ENCODE data around the gene UTP14A.

The UTP14A gene

GRCh38 chrX:129953334-129953648, 47.3 kb downstream of the UTP14A start:
- no peak for DNase-seq (ENCODE audit: low read depth in 3 of 3)

- no peak for DNase-seq (ENCODE audit: low read depth in 3 of 3)
Observed at GRCh38 chrX:129953881-129954280, 47.9 kb downstream of the UTP14A start.

GRCh38 chrX:129954804-129955203, 48.8 kb downstream of the UTP14A start:
- DNase-seq (ENCODE audit: low read depth in 3 of 3), result no peak

GRCh38 chrX:129955682-129956081, 49.7 kb downstream of the UTP14A start:
- DNase-seq (ENCODE audit: low read depth in 3 of 3), result no peak

- DNase-seq (ENCODE audit: low read depth in 3 of 3), result no peak
Observed at GRCh38 chrX:129956145-129956544, 50.2 kb downstream of the UTP14A start.

- no peak for DNase-seq (ENCODE audit: low read depth in 3 of 3)
Observed at GRCh38 chrX:129956765-129957164, 50.8 kb downstream of the UTP14A start.

- DNase-seq (ENCODE audit: low read depth in 3 of 3), result peak in 1 of 3 experiments; percentile 53
Observed at GRCh38 chrX:129957241-129958082, 51.5 kb downstream of the UTP14A start.

- DNase-seq (ENCODE audit: low read depth in 3 of 3), result no peak
Observed at GRCh38 chrX:129958083-129958465, 52.1 kb downstream of the UTP14A start.

GRCh38 chrX:129958814-129959492, 53.0 kb downstream of the UTP14A start:
- no peak for DNase-seq (ENCODE audit: low read depth in 3 of 3)

- DNase-seq (ENCODE audit: low read depth in 3 of 3), result no peak
Observed at GRCh38 chrX:129959493-129959832, 53.5 kb downstream of the UTP14A start.

GRCh38 chrX:129961180-129962083, 55.5 kb downstream of the UTP14A start:
- DNase-seq (ENCODE audit: low read depth in 3 of 3), result peak; percentile 33 to 67 (median 36)

GRCh38 chrX:129963729-129964128, 57.8 kb downstream of the UTP14A start:
- no peak for DNase-seq (ENCODE audit: low read depth in 3 of 3)

- no peak for DNase-seq (ENCODE audit: low read depth in 3 of 3)
Observed at GRCh38 chrX:129965166-129965565, 59.2 kb downstream of the UTP14A start.

GRCh38 chrX:129968968-129969367, 63.0 kb downstream of the UTP14A start:
- no peak for DNase-seq (ENCODE audit: low read depth in 3 of 3)

GRCh38 chrX:129976441-129976840, 70.5 kb downstream of the UTP14A start:
- no peak for DNase-seq (ENCODE audit: low read depth in 3 of 3)

Data from stimulated activated CD4-positive, alpha-beta T cell treated with anti-CD3 and anti-CD28 coated beads, TNF-alpha, amount 100 ng/mL, for 24 hours (primary cell).